ENCODE data around the gene RAB11FIP3.

DNA sequence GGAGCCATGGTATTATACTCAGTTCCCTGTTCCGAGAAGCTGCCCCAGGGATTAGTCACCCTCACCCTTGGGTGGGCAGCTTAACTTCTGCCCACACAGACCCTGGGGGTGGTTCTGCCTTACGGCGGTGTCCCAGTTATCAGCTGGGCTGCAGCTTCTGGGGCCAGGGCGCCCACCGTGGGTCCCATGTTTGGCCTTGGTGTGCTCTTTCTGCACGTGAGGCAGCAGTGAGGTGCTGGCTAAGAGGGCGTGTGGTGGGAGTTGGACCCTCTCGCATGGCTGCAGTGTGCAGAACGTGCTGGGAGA lies 46.7 kb downstream of the RAB11FIP3 start:
- no peak for TF ChIP-seq TAF1 (IDR thresholded peaks at IDR 0.05; ENCODE audit: borderline replicate concordance, low read depth, low read length)
- no peak for TF ChIP-seq POLR2A (IDR thresholded peaks at IDR 0.05; ENCODE audit: low read depth, low read length)
